Endothelial cell of umbilical vein (primary cell): ENCODE results near the gene FAM227B. TPM values are rescaled to one million over a fixed set of nuclear protein-coding genes. Genes with fewer than 3 reads are reported as not detected.

Experiments used
- BruUV-seq: library from RNA; stranded (reverse); fragments of 400-500 nt; replicated peaks from 2 replicates; lab custom pipeline; 2021; lab: Mats Ljungman, UMichigan
- CTCF ChIA-PET: fragments of 300-600, 350-600 bp; sonication (Branson Sonifier 250); formaldehyde crosslinking; loops from one replicate; lab custom pipeline; 2021; ENCODE audit warnings: antibody characterized with exemption, inconsistent platforms; lab: Charles Lee
- POLR2A ChIA-PET: fragments of 300-600, 350-600 bp; sonication (Branson Sonifier 250); formaldehyde crosslinking; loops from one replicate; lab custom pipeline; 2021; ENCODE audit warnings: antibody characterized with exemption, inconsistent platforms; lab: Charles Lee
- DNase-seq: peaks from one replicate; pipeline ENCODE4 v3.0.0-alpha.2; 2011; ENCODE audit warnings: low read depth, low spot score
- FAIRE-seq: peaks from 2 replicates; lab custom pipeline; 2011; peaks lifted over from hg19 to GRCh38; lab: Jason Lieb, UNC
- H2AFZ ChIP-seq: 2 replicates; pipeline ENCODE4 v1.6.0; 2012; ENCODE audit warnings: low read depth, low read length, control low read depth, inconsistent platforms
- H3K27ac ChIP-seq: 2 replicates; pipeline ENCODE4 v1.5.1; 2011; ENCODE audit warnings: low read depth, mild to moderate bottlenecking, control low read depth, low read length, moderate library complexity; ENCODE audit not compliant: insufficient read depth
- H3K27me3 ChIP-seq, 2 experiments: 2 replicates each; pipeline versions ENCODE4 v1.6.0 to v1.6.1; 2011; ENCODE audit warnings: low read length in 2 of 2, mixed read lengths in 1 of 2; ENCODE audit not compliant: control insufficient read depth in 2 of 2, insufficient read depth in 2 of 2
- H3K36me3 ChIP-seq, 2 experiments: 2 replicates in 1 of 2; 3 replicates in 1 of 2; pipeline ENCODE4 v1.5.1; 2011; ENCODE audit warnings: low read length in 2 of 2, mild to moderate bottlenecking in 1 of 2, moderate library complexity in 1 of 2; ENCODE audit not compliant: control insufficient read depth in 2 of 2, insufficient read depth in 2 of 2; ENCODE audit errors: extremely low read depth in 1 of 2
- H3K4me1 ChIP-seq: 3 replicates; pipeline ENCODE4 v1.5.1; 2011; ENCODE audit warnings: mild to moderate bottlenecking, low read length; ENCODE audit not compliant: control insufficient read depth, insufficient read depth; ENCODE audit errors: extremely low read depth
- H3K4me2 ChIP-seq: 2 replicates; pipeline ENCODE4 v1.6.1; 2011; ENCODE audit warnings: low read length, control low read depth, mixed read lengths; ENCODE audit not compliant: insufficient read depth
- H3K4me3 ChIP-seq, 3 experiments: fragments of 200-600 bp in 1 of 3; sonication (generic), shearing (Covaris generic) in 1 of 3; replicated peaks in 1 of 3; 2 replicates each; pipeline ENCODE4 v1.5.1; 2011 to 2016; ENCODE audit warnings: control low read depth in 3 of 3, low read length in 3 of 3, mild to moderate bottlenecking in 2 of 3, inconsistent platforms in 1 of 3, low read depth in 1 of 3, moderate library complexity in 1 of 3; ENCODE audit not compliant: insufficient read depth in 1 of 3
- H3K79me2 ChIP-seq: 2 replicates; pipeline ENCODE4 v1.6.0; 2012; ENCODE audit warnings: low read length, inconsistent platforms; ENCODE audit not compliant: control insufficient read depth, insufficient read depth
- H3K9ac ChIP-seq: replicated peaks from 2 replicates; pipeline ENCODE3; 2011; ENCODE audit warnings: low read length, control low read depth; ENCODE audit not compliant: insufficient read depth; ENCODE audit errors: extremely low read depth
- H3K9me1 ChIP-seq: replicated peaks from 3 replicates; pipeline ENCODE4 v1.6.0; 2011; ENCODE audit warnings: mild to moderate bottlenecking, low read length; ENCODE audit not compliant: control insufficient read depth, insufficient read depth; ENCODE audit errors: extremely low read depth
- H3K9me3 ChIP-seq: replicated peaks from 2 replicates; pipeline ENCODE4 v1.5.1; 2012; ENCODE audit warnings: low read length, inconsistent platforms; ENCODE audit not compliant: control insufficient read depth, insufficient read depth
- H4K20me1 ChIP-seq: replicated peaks from 2 replicates; pipeline ENCODE3; 2011; ENCODE audit warnings: mild to moderate bottlenecking, low read length; ENCODE audit not compliant: control insufficient read depth, insufficient read depth; ENCODE audit errors: extremely low read depth
- EZH2 ChIP-seq: IDR thresholded peaks from 2 replicates; pipeline ENCODE4 v1.6.1; 2012; ENCODE audit warnings: borderline replicate concordance, low read depth, mild to moderate bottlenecking, moderate library complexity, low read length, inconsistent platforms; ENCODE audit not compliant: severe bottlenecking
- FOS ChIP-seq: IDR thresholded peaks from 2 replicates; pipeline ENCODE4 v1.6.1; 2011; ENCODE audit warnings: mild to moderate bottlenecking, low read length, moderate library complexity, borderline replicate concordance; ENCODE audit not compliant: insufficient read depth
- GATA2 ChIP-seq: IDR thresholded peaks from 2 replicates; pipeline ENCODE4 v1.7.0; 2011; ENCODE audit warnings: low read depth, mild to moderate bottlenecking, moderate library complexity, mixed read lengths, low read length; ENCODE audit not compliant: insufficient read length, insufficient read depth
- JUN ChIP-seq: IDR thresholded peaks from 2 replicates; pipeline ENCODE4 v1.6.1; 2011; ENCODE audit warnings: borderline replicate concordance, low read depth; ENCODE audit not compliant: insufficient read length, insufficient read depth
- MYC ChIP-seq: IDR thresholded peaks from one replicate; pipeline ENCODE4 v1.6.1; 2011; ENCODE audit warnings: mild to moderate bottlenecking, low read depth, low read length
- POLR2A ChIP-seq: IDR thresholded peaks from 2 replicates; pipeline ENCODE4 v1.6.1; 2012; ENCODE audit warnings: low read depth, mild to moderate bottlenecking, control low read depth, low read length
- POLR2AphosphoS5 ChIP-seq: IDR thresholded peaks from 2 replicates; pipeline ENCODE4 v1.6.1; 2012; ENCODE audit warnings: low read depth, mild to moderate bottlenecking, control low read depth, low read length, moderate library complexity; ENCODE audit not compliant: insufficient read depth
- dilution Hi-C: fragments of 300-500 bp; cut with MboI; formaldehyde crosslinking; loops from one replicate; pipeline ENCODE4 v1.15.0; 2019; ENCODE audit warnings: low sequenced_read_pairs; ENCODE audit not compliant: extremely low pct_ligation_motif_present
- intact Hi-C: fragments of 100-400 bp; cut with micrococcal nuclease; formaldehyde crosslinking; loops from one replicate; pipeline ENCODE4 v1.10.0; 2022
- polyA plus RNA-seq, 4 experiments: library from polyadenylated mRNA; depleted of rRNA in 3 of 4; stranded (reverse) in 3 of 4; unstranded in 1 of 4; fragments of >200 nt; gene quantifications; 2 replicates each; pipeline versions ENCODE4 v1.2.1 to v1.2.3, GENCODE V29; 2011 to 2012; ENCODE audit warnings: missing spikeins in 1 of 4
- total RNA-seq: library from RNA; stranded (reverse); gene quantifications from 2 replicates; pipeline ENCODE4 v1.2.3, GENCODE V29; 2021
- TF ChIP-seq, protein P1 (sequence below): IDR thresholded peaks from 2 replicates; pipeline ENCODE4 v1.6.1; 2011; ENCODE audit not compliant: insufficient read depth, insufficient read length
- TF ChIP-seq, protein P2 (sequence below), 2 donors: IDR thresholded peaks; 1 replicate in 1 of 2; 2 replicates in 1 of 2; pipeline ENCODE4 v1.5.1; 2011; ENCODE audit warnings: low read length in 2 of 2, mild to moderate bottlenecking in 2 of 2, moderate library complexity in 2 of 2, control low read depth in 1 of 2, inconsistent platforms in 1 of 2, low read depth in 1 of 2; ENCODE audit not compliant: insufficient read depth in 1 of 2; ENCODE audit errors: extremely low read depth in 1 of 2

The FAM227B gene
- total and polyA plus RNA-seq, 2 donors (not counting 3 experiments of a cell fraction or from before 2014, with no cell fraction given): 1.5 to 1.8 TPM

DNA sequence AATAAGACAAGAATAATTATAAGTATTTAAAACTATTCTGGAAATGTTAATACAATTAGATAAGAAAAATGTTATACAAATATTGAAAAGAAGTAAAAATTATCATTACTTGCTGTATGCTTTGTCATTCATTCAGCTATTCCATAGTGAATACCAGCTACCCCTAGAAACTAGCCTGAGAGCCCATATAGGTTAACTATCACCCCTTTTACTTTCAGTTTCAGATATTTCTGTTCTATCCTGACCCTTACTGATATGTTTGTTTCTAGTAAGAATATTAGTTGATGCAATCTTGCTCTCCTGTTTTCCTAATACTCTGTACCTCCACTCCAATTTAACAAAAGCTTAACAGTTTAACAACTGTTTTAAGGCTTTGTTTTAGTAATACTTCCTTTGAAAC is 31.6 kb downstream of the FAM227B start:
- Histone ChIP-seq H3K36me3 (no peaks in the 10 kb centered on the region), H3K79me2 (no peaks in the 10 kb centered on the region), H3K9me3 (no peaks in the 10 kb centered on the region), H3K27ac (no peak overlapping the region), H3K9ac (no peak overlapping the region), H3K9me1 (no peaks in the 10 kb centered on the region), H4K20me1 (no peaks in the 10 kb centered on the region), H2AFZ (no peak overlapping the region), H3K4me1 (no peaks in the 10 kb centered on the region), H3K27me3 (no peaks in the 10 kb centered on the region), H3K4me3 (no peak overlapping the region), H3K4me2 (no peak overlapping the region)
- BruUV-seq: no TSS peak
- DNase-seq: no peak
- intact Hi-C loops: no loop called here
- TF ChIP-seq MYC (no peak), GATA2 (no peak), JUN (no peak), POLR2A (no peak), FOS (no peak), EZH2 (no peak), POLR2AphosphoS5 (no peak)
- TF ChIP-seq, protein P1, sequence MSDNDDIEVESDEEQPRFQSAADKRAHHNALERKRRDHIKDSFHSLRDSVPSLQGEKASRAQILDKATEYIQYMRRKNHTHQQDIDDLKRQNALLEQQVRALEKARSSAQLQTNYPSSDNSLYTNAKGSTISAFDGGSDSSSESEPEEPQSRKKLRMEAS: no peak
- TF ChIP-seq, protein P2, sequence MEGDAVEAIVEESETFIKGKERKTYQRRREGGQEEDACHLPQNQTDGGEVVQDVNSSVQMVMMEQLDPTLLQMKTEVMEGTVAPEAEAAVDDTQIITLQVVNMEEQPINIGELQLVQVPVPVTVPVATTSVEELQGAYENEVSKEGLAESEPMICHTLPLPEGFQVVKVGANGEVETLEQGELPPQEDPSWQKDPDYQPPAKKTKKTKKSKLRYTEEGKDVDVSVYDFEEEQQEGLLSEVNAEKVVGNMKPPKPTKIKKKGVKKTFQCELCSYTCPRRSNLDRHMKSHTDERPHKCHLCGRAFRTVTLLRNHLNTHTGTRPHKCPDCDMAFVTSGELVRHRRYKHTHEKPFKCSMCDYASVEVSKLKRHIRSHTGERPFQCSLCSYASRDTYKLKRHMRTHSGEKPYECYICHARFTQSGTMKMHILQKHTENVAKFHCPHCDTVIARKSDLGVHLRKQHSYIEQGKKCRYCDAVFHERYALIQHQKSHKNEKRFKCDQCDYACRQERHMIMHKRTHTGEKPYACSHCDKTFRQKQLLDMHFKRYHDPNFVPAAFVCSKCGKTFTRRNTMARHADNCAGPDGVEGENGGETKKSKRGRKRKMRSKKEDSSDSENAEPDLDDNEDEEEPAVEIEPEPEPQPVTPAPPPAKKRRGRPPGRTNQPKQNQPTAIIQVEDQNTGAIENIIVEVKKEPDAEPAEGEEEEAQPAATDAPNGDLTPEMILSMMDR (IDR thresholded peaks at IDR 0.05; ENCODE audit: extremely low read depth in 1 of 2, insufficient read depth in 1 of 2, low read depth in 1 of 2, low read length in 2 of 2): no peak
- dilution Hi-C loops: no loop called here
- CTCF ChIA-PET: interaction anchor here (0.9 kb wide), 1 partner anchor 48 kb away, joined by 3 read pairs; no protein-coding TSS in a partner anchor
- no peak for FAIRE-seq
- POLR2A ChIA-PET: no interaction called here
